ENCODE data around the gene CTCF.
"Not testable (repeated sequence)": the region's sequence is repeated elsewhere in the genome, so short reads cannot be mapped to it uniquely, and the experiment has no call there.

CTCF gene, protein sequence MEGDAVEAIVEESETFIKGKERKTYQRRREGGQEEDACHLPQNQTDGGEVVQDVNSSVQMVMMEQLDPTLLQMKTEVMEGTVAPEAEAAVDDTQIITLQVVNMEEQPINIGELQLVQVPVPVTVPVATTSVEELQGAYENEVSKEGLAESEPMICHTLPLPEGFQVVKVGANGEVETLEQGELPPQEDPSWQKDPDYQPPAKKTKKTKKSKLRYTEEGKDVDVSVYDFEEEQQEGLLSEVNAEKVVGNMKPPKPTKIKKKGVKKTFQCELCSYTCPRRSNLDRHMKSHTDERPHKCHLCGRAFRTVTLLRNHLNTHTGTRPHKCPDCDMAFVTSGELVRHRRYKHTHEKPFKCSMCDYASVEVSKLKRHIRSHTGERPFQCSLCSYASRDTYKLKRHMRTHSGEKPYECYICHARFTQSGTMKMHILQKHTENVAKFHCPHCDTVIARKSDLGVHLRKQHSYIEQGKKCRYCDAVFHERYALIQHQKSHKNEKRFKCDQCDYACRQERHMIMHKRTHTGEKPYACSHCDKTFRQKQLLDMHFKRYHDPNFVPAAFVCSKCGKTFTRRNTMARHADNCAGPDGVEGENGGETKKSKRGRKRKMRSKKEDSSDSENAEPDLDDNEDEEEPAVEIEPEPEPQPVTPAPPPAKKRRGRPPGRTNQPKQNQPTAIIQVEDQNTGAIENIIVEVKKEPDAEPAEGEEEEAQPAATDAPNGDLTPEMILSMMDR

DNA sequence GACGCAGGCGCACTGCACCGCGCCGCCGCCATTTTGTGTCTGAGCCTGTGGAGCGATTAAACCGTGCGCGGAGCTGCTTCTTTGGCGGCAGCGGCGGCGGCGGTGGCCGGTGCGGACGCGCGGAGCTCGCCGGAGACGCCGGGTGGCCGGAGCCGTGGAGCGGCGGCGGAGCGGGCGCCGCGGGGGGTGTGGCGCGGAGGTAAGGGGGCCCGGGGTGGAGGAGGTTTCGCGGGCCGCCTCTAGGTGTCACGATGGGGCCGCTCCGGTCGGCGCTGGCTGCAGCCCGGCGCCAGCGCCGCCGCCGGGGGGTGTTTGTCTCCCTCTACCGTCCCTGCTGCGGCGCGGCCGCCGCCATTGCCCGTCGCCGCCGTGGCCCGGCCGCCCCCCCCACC, at the start of gene CTCF:
CTCF (plus strand) TSS at position 1 of the 392 bp plus-strand sequence. CDS start 48,307 bp downstream, outside the sequence.
- DNase-seq (ENCODE audit: low read depth in 3 of 3), result peak; percentile 71 to 79 (median 72)

DNA sequence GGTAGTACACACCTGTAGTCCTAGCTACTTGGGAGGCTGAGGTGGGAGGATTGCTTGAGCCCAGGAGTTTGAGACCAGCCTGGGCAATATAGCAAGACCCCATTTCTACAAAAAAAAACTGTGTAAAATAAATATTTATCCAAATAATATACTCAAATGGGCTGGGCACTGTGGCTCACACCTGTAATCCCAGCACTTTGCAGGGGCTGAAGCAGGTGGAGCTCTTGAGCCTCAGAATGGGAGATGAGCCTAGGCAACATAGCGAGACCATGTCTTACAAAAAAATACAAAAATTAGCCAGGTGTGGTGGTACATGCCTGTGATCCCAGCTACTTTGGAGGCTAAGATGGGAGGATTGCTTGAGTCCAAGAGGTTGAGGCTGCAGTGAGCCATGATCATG, 48.4 kb upstream of the CTCF start:
- DNase-seq (ENCODE audit: low read depth in 3 of 3), result not testable (repeated sequence)

DNA sequence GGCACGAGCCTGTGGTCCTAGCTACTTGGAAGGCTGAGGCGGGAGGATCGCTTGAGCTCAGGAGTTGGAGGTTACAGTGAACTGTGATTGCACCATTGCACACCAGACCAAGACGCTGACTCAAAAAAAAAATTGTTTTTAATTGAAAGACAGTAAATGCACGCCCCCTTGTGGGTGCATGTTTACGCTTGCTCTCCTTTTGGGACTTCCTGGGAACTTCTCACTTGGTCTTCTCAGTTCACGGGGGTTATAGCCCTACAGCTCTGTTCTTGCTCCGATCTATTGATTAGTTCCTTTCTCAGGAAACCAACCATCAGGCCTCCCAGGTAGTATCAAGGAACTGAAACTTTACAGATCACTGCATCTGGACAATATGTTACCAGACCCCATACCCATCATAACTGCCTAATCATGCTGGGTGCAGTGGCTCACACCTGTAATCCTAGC, 47.9 kb upstream of the CTCF start:
- peak; percentile 54 to 67 (median 58) for DNase-seq (ENCODE audit: low read depth in 3 of 3)

DNA sequence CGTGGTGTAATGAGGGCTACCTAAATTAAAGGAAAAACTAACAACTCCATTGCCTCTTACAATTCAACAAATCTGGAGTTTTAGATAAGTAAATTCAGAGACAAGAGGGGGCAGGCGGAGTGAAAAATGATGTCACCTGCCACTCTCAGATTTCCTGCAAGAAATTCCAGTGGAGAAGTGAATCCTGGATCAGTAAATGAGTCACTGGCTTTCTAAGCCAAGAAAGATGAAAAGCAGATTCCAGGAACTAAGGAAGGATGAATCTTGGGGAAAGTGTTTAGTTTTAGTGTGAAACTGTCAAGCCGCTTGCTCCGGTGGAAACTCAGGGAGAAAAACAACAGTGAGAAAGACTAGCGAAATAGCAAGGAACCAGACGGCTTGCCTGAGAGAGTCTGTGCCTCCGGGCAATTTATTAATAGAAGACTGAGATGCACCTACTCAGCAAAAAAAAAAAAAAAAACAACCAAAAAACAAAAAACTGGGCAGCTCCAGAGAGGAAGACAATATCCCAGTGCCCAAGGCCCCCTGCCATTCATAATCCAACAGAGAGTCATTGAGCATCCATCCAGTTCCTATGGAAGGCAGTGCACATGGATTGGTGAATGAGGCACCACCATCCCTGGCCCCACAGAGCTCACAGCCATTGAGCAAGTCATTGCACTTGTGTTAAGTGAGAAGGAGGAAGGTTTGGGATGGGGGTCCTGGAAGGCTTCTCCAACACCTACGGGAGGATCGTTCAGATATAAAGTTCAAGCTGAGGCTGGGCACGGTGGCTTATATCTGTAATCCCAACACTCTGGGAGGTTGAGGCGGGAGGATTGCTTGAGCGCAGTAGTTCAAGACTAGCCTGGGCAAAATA, 45.8 kb upstream of the CTCF start:
- DNase-seq (ENCODE audit: low read depth in 3 of 3), result no peak

DNA sequence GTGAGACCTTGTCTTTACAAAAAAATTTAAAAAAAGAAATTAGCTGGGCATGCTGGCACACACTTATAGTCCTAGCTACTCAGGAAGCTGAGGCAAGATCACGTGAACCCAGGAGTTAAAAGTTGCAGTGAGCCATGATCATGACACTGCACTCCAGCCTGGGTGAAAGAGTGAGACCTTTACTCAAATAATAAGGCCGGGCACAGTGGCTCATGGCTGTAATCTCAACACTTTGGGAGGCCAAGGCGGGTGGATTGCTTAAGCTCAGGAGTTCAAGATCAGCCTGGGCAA, 45.2 kb upstream of the CTCF start:
- DNase-seq (ENCODE audit: low read depth in 3 of 3), result no peak

DNA sequence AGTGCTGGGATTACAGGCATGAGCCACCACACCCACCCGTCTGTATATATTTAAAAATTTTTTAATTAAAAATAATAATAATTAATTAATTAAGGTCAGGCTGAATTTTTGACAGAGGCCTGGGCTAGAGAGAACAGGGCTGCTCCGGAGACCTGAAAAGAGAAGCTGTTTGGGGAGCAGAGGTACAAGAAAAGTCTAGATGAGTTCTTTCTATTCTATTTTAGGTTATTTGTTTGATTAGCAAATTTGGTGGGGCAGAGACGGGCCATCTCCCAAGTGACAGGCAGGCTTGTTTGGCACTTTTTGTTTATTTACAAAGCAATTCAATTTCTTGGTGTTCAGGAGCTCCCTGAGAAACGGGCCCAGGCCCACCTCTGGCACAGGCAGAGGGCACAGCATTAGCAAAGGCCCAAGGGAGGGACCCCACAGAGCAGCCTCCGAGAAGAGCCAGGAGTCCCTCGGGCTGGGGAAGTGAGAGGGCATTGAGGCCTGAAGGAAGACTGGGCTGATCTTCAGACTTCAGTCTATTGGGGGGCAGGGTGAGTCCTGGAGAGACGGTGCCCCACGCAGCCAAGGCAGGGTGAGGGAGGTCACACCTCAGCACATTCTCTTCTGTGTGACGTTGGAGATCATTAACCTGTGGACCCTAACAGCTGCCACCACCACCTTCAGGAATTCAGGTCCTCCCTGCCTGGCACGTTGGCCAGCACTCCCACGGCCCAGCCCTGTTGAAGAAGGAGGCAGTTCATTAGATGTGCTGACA, 44.5 kb upstream of the CTCF start:
- DNase-seq (ENCODE audit: low read depth in 3 of 3), result no peak

DNA sequence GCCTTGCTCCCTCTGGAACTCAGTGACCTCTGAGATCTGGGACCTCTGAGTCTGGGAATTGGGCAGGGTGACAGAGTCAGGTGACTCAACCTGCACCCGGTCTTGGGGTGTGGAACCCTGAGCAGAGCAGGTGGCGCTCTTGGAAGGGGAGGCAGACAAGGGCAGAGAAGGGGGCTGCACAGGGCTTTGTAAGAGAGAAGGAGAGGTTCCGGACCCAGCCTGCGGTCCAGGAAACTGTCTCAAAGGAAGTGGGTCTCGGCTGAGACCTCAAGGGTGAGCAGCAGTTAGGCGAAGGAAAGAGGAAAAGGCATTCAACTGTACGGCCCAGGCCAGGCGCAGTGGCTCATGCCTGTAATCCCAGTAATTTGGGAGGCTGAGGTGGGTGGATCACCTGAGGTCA, 43.6 kb upstream of the CTCF start:
- DNase-seq (ENCODE audit: low read depth in 3 of 3), result no peak

DNA sequence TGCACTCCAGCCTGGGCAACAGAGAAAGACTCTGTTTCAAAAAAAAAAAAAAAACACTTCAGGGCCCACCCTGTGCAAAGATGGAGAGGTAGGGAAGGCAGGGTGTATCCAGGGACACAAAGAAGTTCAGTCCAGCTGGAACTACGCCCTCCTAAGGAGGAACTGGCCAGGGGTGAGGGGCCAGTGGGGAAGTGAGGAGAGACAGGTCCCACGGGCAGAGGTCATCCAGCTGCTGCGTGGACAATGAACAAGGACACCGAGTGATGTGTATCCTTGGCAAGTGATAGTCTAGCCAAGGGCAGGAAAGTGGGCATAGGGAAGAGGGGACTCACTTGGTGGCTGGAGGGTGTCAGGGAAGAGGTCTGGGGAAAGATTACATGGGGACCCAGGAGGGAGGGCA, 43.1 kb upstream of the CTCF start:
- DNase-seq (ENCODE audit: low read depth in 3 of 3), result no peak

DNA sequence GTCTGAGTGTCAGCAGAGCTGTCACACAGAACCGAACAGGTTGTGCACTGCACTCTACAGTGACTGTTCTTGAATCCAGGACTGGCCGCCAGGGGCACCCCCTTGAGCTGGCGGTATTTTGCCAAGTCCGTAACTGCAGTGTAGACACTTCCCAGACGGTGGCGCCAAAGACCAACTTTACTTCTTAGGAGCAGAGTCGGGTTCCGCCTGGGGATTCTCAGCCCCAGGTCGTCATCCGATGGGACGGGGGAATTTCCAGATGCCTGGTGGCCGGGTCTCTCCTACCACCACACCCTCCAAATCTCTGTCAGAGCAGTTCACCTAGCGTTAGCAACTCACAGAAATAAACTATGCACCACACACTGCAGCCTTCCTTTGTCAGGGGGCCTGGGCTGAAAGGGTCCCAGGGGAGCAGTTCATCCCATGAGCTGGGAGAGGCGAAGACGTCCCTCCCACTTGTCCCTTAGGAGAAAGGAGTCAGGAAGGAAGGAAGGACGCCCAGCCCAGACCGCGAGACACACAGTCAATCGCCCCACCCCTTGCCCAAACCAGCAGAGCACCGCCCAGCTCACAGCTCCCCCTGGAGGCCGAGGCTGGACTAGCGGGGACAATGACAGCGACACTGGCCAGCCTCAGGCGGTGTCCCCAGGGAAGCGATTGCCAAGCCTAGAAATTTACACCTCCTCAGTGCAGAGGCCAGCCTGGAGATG, 41.1 kb upstream of the CTCF start:
- peak; percentile 95 to 97 (median 95) for DNase-seq (ENCODE audit: low read depth in 3 of 3)

DNA sequence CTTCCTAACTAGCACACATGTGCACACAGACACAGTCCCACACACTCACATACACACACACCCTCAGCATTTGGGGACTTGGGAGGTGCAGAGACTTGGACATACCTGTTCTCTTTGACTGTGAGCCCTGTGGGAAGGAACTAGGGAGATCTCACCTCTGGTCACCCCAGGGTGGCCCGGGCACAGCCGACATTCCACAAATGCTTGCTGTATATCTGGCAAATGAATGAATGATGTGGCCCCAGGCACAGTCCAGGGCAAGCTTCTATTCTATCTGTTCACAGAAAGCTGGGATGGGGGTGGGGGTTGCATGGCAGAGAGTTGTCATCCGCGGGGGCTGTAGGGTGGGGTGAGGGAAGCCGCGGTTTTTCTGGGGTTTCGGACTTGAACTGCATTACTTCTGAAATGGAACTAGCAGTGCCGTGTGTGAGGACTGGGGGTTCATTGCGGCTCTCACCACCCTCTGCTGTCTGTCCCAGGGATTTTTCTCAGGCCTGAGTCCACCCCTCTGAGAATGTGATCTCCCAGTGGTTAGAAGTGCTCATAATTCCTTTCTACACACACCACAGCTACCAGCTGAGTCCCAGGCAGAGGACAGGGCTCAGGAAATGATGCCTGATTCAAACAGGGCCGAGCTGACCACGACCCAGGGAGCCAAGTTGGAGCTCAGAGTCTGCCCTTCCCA, 37.0 kb upstream of the CTCF start:
- DNase-seq (ENCODE audit: low read depth in 3 of 3), result no peak

DNA sequence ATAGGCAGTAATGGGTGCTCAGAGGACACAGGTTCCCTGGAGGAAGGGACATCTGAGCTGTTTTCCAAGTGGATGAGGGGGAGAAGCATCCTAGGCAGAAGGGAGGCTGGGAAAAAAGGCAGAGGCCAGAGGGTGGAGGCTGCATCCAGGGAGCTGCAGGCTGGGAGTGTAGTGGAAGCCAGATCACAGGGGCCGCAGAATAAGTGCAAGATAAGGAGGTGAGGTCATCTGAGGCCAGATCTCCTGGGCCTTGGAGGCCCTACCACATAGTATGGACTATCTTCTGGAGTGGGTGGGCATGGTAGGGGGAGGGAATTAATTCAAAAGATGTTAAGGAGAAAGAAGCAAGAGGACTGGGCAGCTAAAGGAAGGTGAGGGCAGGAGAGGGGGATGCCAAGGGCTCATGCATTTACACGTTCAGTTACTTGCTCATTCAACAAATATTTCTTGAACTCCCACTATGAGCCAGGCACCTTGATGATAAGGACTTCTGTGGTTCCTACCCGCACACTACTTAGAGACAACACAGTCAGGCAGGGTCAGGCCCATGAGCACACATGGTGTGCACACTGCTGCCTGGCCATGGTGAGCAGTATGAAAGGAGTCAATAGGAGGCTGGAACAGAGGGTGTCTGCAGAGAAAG, 36.1 kb upstream of the CTCF start:
- no peak for DNase-seq (ENCODE audit: low read depth in 3 of 3)

DNA sequence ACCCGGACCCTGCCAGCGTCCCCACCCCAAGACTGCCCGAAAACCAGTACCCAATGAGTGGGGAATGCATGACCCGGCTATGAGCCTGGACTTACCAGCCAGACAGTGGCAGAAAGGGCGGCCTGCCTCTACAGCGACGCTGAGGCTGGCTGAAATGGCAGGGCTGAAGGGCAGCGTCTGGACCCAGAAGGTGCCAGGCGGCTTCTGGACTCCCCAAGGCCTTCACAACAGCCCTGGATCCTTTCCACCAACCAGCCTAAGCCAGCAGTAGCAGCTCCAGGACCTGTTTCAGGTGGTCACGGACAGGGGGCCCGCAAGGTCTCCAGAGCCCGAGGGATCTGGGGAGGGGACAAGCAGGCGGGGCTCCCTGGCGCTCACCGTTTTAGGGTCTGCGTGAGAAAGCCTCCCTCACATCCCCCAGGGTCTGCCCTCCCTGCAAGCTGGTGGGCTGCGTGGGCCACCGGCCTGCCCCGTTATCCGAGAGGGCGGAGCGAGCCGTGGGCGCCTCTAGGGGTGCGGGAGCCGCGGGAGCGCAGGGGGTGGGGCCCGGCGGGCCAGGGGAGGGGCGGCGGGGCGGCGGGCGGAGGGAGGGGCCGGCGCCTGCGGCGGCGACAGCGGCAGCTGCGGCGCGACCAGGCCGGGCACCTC, 34.0 kb upstream of the CTCF start, which contains the start of gene RIPOR1:
RIPOR1 (plus strand) TSS at position 608 of the 648 bp plus-strand sequence. CDS start 9,618 bp downstream, outside the sequence.
- no peak for DNase-seq (ENCODE audit: low read depth in 3 of 3)

DNA sequence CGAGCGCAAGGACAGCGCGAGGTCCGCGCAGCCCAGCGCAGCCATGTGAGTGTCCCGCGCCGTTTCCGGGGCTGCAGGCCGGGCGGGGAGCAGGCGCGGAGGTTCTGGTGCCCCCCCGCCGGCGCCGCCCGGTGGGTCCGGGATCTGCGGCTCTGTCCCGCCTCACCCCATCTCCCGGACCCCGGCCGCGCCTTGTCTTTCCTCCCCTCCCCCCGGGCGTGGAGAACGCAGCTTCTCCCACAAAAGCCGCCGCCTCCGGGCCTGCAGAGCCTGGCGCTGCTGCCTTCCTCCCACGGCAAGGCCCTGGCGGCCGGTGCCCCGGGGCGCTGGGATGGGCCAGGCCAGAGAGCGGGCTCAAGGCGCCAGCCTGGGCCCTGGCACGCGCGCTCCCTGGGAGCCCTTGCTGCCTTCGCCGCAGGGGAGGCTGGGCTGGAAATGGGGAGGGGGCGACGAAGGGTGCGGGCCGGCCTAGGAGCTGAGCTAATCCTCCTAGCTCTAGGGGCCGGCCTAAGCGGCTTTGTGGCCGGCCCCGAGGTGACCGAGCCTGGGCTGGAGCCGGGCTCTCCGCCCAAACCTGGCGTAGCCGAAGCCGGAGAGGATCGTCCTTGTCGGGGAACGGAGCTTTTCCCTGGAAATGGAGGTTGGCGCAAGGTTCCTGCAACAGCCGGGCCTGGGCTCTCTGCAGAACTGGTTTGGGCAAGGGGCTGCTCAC, 33.3 kb upstream of the CTCF start:
- no peak for DNase-seq (ENCODE audit: low read depth in 3 of 3)

DNA sequence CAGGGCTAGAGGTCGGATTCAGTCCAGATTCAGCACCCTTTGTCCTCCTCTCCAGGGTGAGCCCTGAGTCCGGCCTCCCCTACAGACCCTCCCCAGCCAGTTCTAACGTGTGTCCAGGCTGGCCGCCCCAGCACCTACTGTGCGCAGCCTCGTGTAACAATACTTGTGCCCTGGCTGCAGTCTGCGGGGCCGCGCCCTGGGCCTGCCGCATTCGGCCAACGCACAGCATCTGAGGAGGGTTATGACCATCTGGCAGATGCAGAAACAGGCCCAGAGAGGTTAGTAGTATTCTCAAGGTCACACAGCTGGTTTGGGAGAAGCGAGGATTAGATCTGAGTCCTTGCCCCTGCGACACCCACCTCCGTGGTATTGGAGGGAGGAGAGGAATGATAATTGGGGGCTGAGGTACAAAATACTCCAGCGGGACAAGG, 32.7 kb upstream of the CTCF start:
- DNase-seq (ENCODE audit: low read depth in 3 of 3), result no peak

DNA sequence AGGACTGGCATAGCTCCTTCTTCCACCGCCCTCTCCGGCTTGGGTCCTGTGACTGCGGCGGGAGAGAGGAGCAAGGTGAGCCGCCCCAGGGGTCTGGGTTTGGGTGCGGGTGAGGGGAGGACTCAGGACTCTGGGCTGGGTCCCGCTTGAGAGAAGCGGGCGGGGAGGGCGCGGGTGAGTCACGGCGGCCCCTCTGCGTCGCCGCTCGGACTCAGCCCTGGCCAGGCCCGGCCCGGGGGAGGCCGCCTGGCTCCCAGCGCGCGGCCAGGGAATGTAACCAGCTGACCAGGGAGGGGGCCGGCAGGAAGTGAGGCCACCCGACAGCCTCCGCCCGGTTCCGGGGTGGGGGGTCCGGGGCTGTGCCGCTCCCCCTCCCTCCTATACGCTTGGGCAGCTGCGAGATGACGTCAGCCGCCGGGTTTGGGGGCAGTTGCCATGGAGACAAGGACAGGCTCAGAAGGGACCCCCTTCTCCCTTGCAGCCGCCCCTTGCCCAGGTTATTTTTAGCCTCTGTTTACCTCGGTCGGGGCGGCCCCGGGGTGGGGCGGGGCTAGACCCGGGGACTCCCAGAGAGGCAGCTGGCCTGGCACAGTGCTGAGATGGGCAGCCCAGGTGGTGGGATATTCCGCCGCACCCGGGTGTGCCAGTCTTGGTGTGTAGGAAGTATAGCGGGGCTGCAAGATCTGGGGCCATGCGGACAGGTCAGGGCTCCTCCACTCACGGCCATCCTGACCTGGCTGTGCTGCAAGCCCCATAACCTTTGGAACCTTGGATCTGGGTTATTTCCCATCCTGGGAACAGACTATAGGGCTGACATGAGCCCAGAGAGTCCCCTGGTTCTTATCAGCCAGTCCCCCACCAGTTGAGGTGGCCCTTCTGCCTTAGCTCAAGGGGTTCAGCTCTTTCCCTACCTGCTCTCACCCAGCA, 32.0 kb upstream of the CTCF start:
- no peak for DNase-seq (ENCODE audit: low read depth in 3 of 3)

DNA sequence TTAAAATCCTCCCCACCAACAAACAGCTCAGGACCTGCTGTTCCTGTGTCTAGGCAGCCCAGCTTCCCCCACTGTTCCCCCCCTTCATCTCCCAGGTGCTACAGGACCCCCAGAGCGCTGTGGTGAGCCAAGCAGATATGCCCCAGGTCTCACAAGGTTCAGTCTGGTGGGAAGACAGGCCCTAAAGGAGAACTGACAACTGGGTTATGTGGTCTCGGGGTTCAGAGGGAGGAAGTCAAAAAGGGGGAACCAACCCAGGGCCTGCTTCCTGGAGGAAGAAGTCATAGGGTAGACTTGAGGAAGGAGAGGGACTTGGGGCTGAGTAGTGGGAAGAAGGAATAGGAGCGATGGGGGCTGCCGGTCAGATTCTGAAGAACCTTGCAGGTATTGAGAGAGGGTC, 31.1 kb upstream of the CTCF start:
- no peak for DNase-seq (ENCODE audit: low read depth in 3 of 3)

DNA sequence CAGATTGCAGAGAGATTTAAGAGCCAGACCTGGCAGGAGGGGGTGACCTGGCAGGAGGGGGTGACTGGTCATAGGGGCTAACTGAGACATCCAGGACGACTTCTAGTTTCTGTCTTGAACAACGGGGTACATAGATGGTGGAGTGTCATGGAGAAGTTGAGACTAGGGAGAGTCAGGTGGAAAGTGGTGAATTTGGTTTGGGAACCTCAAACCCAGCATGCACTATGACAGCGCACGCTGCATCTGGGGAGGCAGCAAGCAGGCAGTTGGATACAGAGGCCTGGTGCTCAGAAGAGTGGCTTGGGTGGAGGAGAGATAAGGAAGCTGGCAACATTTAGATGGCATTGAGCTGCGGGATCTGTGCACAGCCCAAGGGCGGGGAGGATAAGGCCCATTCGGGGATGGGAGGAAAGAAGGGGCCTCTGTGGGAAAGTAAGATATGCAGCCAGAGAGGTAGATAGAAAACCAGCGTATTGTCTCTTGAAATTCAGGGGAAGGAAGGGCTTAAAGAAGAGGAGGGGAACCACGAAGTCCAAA, 29.2 kb upstream of the CTCF start:
- no peak for DNase-seq (ENCODE audit: low read depth in 3 of 3)
